Body of pancreas (tissue), 4 donors: ENCODE measurements around the gene FGF22. TPM values are rescaled to one million over a fixed set of nuclear protein-coding genes. Genes with fewer than 3 reads are reported as not detected.

Source experiments
- ATAC-seq: fragments of 150-250 bp; one replicate; pipeline ENCODE4 v1.9.1; 2016
- DNase-seq, 4 donors: peaks; one replicate each; pipeline ENCODE4 v3.0.0-alpha.2; 2019
- H3K27ac ChIP-seq, 4 donors: fragments of 200-600 bp; sonication (generic); 1 replicate in 3 of 4; 2 replicates in 1 of 4; pipeline versions ENCODE4 v1.5.1 to v1.6.1; 2016 to 2019; ENCODE audit warnings: mild to moderate bottlenecking in 1 of 4, mixed read lengths in 1 of 4, moderate library complexity in 1 of 4
- H3K27me3 ChIP-seq, 2 donors: fragments of 200-600 bp; sonication (generic); one replicate each; pipeline ENCODE4 v1.6.0; 2016; ENCODE audit warnings: mild to moderate bottlenecking in 1 of 2
- H3K36me3 ChIP-seq, 2 donors: fragments of 200-600 bp; sonication (generic); replicated peaks in 1 of 2; 2 replicates each; pipeline ENCODE4 v1.5.1; 2016; ENCODE audit warnings: low read depth in 2 of 2; ENCODE audit not compliant: insufficient read depth in 1 of 2
- H3K4me1 ChIP-seq: fragments of 200-600 bp; sonication (generic); one replicate; pipeline ENCODE4 v1.6.0; 2016
- H3K4me3 ChIP-seq, 2 donors: fragments of 200-600 bp; sonication (generic); 1 replicate in 1 of 2; 2 replicates in 1 of 2; pipeline ENCODE4 v1.5.1; 2016 to 2019
- H3K9me3 ChIP-seq, 3 donors: fragments of 200-600 bp; sonication (generic); 1 replicate in 2 of 3; 2 replicates in 1 of 3; pipeline ENCODE4 v1.5.1; 2016
- POLR2A ChIP-seq, 3 donors: fragments of 450-650 bp; IDR thresholded peaks; one replicate each; pipeline ENCODE4 v1.6.1; 2016; ENCODE audit warnings: antibody characterized with exemption in 3 of 3, mild to moderate bottlenecking in 2 of 3
- WGBS, 2 donors: methylation state at CpG; one replicate each; pipeline ENCODE4 v1.1.5; 2017; 5-methylcytosine and 5-hydroxymethylcytosine counted together
- intact Hi-C: fragments of 100-400 bp; cut with DNase I; formaldehyde crosslinking; loops from one replicate; pipeline ENCODE4 v1.15.1; 2023
- total RNA-seq, 2 donors: library from RNA; depleted of rRNA; stranded (reverse); fragments of >200 nt; gene quantifications; one replicate each; pipeline ENCODE4 v1.1.0, GENCODE V29; 2016
- TF ChIP-seq, protein P1 (sequence below), 7 experiments: fragments of 450-650 bp in 4 of 7; fragments of 200-600 bp in 3 of 7; sonication (generic) in 3 of 7; IDR thresholded peaks; one replicate each; pipeline ENCODE4 v1.5.1; 2016 to 2019; ENCODE audit warnings: antibody characterized with exemption in 7 of 7

FGF22 gene
- total RNA-seq, 2 donors from 2014 or later: not detected

- Histone ChIP-seq H3K4me1 (peaks cover 5% of the 10 kb centered on the region), H3K9me3 (no peaks in the 10 kb centered on the region)
- TF ChIP-seq, protein P1, sequence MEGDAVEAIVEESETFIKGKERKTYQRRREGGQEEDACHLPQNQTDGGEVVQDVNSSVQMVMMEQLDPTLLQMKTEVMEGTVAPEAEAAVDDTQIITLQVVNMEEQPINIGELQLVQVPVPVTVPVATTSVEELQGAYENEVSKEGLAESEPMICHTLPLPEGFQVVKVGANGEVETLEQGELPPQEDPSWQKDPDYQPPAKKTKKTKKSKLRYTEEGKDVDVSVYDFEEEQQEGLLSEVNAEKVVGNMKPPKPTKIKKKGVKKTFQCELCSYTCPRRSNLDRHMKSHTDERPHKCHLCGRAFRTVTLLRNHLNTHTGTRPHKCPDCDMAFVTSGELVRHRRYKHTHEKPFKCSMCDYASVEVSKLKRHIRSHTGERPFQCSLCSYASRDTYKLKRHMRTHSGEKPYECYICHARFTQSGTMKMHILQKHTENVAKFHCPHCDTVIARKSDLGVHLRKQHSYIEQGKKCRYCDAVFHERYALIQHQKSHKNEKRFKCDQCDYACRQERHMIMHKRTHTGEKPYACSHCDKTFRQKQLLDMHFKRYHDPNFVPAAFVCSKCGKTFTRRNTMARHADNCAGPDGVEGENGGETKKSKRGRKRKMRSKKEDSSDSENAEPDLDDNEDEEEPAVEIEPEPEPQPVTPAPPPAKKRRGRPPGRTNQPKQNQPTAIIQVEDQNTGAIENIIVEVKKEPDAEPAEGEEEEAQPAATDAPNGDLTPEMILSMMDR (IDR thresholded peaks at IDR 0.05): no peak
- TF ChIP-seq POLR2A (IDR thresholded peaks at IDR 0.05): no peak
Observed at GRCh38 chr19:607301-608154, 32.2 kb upstream of the FGF22 start.

GRCh38 chr19:608155-609003 is 31.3 kb upstream of the FGF22 start:
- H3K27me3 ChIP-seq: no peaks in the 10 kb centered on the region
- peaks cover 5% of the 10 kb centered on the region for H3K4me1 ChIP-seq
- DNase-seq (no peak), ATAC-seq (no peak)
- intact Hi-C loops: no loop called here
- TF ChIP-seq, protein P1 (IDR thresholded peaks at IDR 0.05): no peak
- no peak for TF ChIP-seq POLR2A (IDR thresholded peaks at IDR 0.05)
- H3K4me3 ChIP-seq: no peak overlapping the region
- H3K27ac ChIP-seq: no peak overlapping the region
- no peaks in the 10 kb centered on the region for H3K36me3 ChIP-seq
- no peaks in the 10 kb centered on the region for H3K9me3 ChIP-seq
- WGBS, 2 donors: 71 to 75% methylated on average over 21 to 30 of the region's 30 CpGs

More at GRCh38 chr19:607301-608154, 32.2 kb upstream of the FGF22 start:
- no peak for DNase-seq
- no peak for ATAC-seq
- no peaks in the 10 kb centered on the region for H3K36me3 ChIP-seq
- 50 to 81% methylated on average over 1 to 28 of the region's 30 CpGs for WGBS, 2 donors
- intact Hi-C loops: no loop called here
- H3K4me3 ChIP-seq: no peak overlapping the region
- no peak overlapping the region for H3K27ac ChIP-seq
- no peaks in the 10 kb centered on the region for H3K27me3 ChIP-seq

- DNase-seq (peak in 1 of 4 donors; percentile 39), ATAC-seq (no peak)
- peaks cover 5% of the 10 kb centered on the region for H3K4me1 ChIP-seq
- no peaks in the 10 kb centered on the region for H3K36me3 ChIP-seq
- no peak overlapping the region for H3K27ac ChIP-seq
- TF ChIP-seq, protein P1 (IDR thresholded peaks at IDR 0.05): no peak
- TF ChIP-seq POLR2A (IDR thresholded peaks at IDR 0.05): no peak
- WGBS, 2 donors: 41 to 58% methylated on average over 9 to 22 of the region's 22 CpGs
- no peaks in the 10 kb centered on the region for H3K27me3 ChIP-seq
- H3K9me3 ChIP-seq: no peaks in the 10 kb centered on the region
- no peak overlapping the region for H3K4me3 ChIP-seq
- intact Hi-C loops: no loop called here
Observed at GRCh38 chr19:609004-609346, 30.7 kb upstream of the FGF22 start.

DNA sequence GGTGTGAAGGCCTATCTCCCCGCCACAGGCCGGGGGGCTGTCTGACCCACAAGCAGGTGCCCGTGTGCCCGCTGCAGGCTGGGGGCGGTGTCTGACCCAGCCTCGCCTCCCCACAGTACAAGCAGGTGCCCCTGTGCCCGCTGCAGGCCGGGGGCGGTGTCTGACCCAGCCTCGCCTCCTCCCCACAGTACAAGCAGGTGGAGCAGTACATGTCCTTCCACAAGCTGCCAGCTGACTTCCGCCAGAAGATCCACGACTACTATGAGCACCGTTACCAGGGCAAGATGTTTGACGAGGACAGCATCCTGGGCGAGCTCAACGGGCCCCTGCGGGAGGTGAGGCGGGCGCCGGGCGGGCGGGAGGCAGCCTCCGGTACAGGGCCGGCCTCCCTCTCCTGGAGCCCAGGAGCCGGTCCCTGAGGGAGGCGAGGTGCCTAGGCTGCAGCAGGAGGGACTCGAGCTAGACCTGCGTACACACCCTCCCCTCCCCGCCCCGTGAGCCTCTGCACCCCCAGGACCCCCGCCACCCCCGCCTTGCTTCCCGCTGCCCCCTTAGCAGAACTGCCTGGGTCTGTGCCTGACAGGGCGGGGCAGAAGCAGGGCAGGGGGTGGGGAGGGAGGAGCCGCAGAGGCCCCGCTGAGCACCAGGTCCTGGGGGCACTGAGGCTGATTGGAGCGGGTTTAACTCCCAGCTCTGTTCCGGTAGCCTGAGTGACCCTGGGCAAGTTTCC is 29.4 kb upstream of the FGF22 start:
- H3K27ac ChIP-seq: no peak overlapping the region
- TF ChIP-seq, protein P1 (IDR thresholded peaks at IDR 0.05): no peak
- TF ChIP-seq POLR2A (IDR thresholded peaks at IDR 0.05): no peak
- H3K27me3 ChIP-seq: no peaks in the 10 kb centered on the region
- intact Hi-C loops: no loop called here
- no peaks in the 10 kb centered on the region for H3K9me3 ChIP-seq
- H3K4me3 ChIP-seq: no peak overlapping the region
- WGBS, 2 donors: 58 to 60% methylated on average over 1 to 32 of the region's 38 CpGs
- ATAC-seq (no peak), DNase-seq (no peak)
- H3K4me1 ChIP-seq: peaks cover 5% of the 10 kb centered on the region
- H3K36me3 ChIP-seq: no peaks in the 10 kb centered on the region
